Peyer's patch (tissue), 4 donors: ENCODE measurements around the gene SARNP.

ENCODE experiments used
- POLR2A ChIP-seq, 2 donors: fragments of 450-650 bp; IDR thresholded peaks; one replicate each; pipeline ENCODE4 v1.5.1; 2017; ENCODE audit warnings: antibody characterized with exemption in 2 of 2, mild to moderate bottlenecking in 2 of 2, moderate library complexity in 2 of 2
- TF ChIP-seq, protein P1 (sequence below), 6 experiments: fragments of 450-650 bp in 4 of 6; fragments of 200-600 bp in 2 of 6; sonication (generic) in 1 of 6; IDR thresholded peaks; one replicate each; pipeline ENCODE4 v1.5.1; 2017 to 2019; ENCODE audit warnings: antibody characterized with exemption in 6 of 6, mild to moderate bottlenecking in 3 of 6, moderate library complexity in 1 of 6

DNA sequence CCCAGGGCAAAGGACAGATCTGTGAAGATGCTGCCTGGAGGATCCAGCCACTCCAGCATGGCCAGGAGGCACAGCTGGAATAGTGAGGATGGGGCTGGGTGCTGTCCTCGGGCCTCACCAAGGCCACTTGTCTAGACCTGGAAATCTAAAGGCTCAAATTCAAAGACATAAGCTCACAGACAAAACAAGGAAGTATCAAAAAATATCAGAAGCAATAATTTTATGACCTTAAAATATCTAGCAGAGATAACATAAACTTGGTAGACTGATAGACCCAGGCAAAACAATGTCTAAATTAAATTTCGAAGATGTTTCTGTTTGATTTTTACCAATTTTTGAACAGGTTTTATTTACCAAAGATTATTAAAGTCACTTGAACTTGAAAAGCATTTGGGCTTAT lies 47.8 kb upstream of the SARNP start:
- TF ChIP-seq, protein P1, sequence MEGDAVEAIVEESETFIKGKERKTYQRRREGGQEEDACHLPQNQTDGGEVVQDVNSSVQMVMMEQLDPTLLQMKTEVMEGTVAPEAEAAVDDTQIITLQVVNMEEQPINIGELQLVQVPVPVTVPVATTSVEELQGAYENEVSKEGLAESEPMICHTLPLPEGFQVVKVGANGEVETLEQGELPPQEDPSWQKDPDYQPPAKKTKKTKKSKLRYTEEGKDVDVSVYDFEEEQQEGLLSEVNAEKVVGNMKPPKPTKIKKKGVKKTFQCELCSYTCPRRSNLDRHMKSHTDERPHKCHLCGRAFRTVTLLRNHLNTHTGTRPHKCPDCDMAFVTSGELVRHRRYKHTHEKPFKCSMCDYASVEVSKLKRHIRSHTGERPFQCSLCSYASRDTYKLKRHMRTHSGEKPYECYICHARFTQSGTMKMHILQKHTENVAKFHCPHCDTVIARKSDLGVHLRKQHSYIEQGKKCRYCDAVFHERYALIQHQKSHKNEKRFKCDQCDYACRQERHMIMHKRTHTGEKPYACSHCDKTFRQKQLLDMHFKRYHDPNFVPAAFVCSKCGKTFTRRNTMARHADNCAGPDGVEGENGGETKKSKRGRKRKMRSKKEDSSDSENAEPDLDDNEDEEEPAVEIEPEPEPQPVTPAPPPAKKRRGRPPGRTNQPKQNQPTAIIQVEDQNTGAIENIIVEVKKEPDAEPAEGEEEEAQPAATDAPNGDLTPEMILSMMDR (IDR thresholded peaks at IDR 0.05), result no peak
- TF ChIP-seq POLR2A (IDR thresholded peaks at IDR 0.05), result no peak
